Astrocyte of the hippocampus (primary cell): ENCODE measurements around the gene TIMM10B.

Experiments used
- DNase-seq: peaks from one replicate; pipeline ENCODE4 v3.0.0; 2011; ENCODE audit warnings: low read depth, low spot score

The TIMM10B gene

GRCh38 chr11:6481012-6481923 lies at the start of gene TIMM10B, which contains the start of gene ARFIP2:
Gene TIMM10B, plus strand, starts transcription at chr11:6481501. Its CDS starts 16 bp downstream, at chr11:6481517.
Gene ARFIP2, minus strand, starts transcription at chr11:6481331. Its CDS starts 910 bp downstream, at chr11:6480421.
- DNase-seq, result peak; percentile 99

GRCh38 chr11:6431861-6432260 lies 49.4 kb upstream of the TIMM10B start:
- peak; percentile 86 for DNase-seq

DNA sequence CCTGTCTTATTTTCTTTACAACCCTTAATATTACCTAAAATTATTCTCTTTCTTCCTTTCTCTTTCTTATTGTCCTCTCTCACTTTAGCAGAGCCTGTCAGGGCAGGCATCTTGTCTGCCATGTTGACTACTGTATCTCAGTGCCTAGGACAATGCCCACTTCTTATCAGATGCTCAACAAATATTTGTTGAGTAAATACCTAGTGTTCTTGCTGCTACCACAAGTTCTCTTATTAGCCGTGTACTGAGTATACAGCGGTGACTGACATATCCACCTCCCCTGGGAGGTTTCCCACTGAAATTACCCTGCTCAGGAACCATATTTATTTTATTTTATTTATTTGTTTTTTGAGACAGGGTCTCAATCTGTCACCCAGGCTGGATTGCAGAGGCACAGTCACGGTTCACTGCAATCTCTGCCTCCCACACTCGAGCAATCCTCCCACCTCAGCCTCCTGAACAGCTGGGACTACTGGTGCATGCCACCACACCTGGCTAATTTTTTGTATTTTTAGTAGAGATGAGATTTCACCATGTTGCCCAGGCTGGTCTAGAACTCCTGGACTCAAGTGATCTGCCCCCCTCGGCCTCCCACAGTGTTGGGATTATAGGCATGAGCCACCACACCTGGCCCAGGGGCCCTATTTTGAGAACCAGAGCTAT lies 47.2 kb upstream of the TIMM10B start:
- no peak for DNase-seq

DNA sequence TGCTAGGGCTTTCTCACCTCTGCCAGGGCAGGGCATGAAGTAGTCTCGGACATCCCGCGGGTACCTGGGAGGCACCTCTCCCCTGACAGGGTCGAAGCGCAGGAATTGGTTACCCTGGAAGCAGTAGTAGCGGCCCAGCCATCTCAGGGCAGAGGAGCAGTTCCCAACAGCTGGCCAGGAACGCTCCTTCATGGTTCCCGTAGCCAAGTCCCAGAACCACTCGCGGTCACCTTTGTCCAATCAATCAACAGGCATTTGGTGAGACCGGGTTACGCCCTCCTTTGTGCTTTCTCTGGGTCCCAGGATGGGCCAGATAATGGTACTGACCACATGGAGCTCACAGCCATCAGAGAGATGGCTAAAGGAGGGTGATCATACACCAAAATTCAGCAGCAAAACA lies 43.9 kb upstream of the TIMM10B start:
- DNase-seq, result no peak

- no peak for DNase-seq
Measured at GRCh38 chr11:6437993-6438392, 43.3 kb upstream of the TIMM10B start.

DNA sequence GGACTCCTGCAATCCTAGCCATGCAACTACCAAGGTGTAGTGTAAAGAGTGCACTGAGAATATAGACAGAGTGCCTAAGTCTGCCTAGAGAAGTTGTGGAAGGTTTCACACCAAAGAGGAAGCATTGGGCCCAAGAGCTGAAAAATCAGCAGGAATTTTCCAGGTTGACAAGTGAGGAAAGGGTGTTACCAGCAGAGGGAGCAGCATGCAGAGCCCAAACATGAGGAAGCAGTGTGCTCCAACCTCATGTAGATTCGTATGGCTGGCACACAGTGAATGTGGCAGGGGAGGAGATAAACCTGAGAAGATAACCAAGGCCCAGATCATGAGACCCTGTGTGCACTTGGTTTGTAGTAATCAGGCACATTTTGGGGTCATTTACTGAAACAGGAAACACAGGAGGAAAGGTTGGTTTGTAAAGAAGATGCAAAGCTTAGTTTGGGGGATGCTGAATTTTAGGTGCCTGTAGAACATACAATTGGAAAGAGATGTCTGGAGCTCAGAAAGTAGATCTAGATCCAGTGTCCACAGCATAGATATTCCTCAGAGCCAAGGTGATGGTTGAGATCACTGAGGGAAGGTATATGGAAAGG lies 42.2 kb upstream of the TIMM10B start:
- DNase-seq, result peak; percentile 54

DNA sequence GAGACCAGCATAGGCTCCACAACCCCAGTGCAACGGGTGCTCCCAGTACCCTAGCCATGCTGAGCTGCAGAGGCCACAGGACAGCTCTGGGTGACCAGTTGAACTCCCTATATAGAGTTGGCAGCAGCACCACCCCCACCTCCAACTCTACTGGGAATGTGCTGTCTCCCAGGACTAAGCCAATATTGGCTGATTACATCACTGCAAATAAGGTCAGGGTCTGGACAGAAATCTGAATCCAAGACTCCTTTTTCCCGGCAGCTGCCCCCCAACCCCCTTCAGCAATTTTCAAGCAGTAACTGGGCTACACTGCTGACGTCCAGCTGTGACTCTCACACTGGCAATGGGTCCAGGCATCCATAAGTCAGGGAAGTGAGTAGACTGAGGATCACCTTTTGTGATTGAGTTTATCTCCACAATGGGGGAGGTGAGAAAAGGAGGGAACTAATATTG lies 40.4 kb upstream of the TIMM10B start, which contains the start of gene HPX:
Gene HPX (minus strand): TSS at position 82 of the 453 bp plus-strand sequence. CDS start 24 bp downstream, at position 58.
- no peak for DNase-seq

DNA sequence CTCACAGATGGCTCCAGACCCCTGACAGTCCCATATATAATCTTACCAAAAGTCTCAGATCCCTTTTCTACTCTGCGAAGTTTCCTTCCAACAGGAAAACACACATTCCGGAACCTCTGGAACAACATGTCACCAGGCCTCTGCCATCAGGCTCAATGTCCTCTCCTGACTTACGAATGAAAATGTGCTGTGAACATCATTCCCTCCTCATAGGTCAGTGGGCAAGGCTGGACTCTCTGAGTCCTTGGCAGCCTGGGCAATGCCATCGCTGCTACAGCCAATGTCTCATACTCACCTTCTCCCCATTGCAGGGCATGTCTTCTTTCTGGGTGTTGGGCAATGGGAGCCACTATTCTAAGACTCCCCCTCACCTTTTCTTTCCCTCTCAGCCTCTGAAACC lies 38.9 kb upstream of the TIMM10B start:
- no peak for DNase-seq

DNA sequence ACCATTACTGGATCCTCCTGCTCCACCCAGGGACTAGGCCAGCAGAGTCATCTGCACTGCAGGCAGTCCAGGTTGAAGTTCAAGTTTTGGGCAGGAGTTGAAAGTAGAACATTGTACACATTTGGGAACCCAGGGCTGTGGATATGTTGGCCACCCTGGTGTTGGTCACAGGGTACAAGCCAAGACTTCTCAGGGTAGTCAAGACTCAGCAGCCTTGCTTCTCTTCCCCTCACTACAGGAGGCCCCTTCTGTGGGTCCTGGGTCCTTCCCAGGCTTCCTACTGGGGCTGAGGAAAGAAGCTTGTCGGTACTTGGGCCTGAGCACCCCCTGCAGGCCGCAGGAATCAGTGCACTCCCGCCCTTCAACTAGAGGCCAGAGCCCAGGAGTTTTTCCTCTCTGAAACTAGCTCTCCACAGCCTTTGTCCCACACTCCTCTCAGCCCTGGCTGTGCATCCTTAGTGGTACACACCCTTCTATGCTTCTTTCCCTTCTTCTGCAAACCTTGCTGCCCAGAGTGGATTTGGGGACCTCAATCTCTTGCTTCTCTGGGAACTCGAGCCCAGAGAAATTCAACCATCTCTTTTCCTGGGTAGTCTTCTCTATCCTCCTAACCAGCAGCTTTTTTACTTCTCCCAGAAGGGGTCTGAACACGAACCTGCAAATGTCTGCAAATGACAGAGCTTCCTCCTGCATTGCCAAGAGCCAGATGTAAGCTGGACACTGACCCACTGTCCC lies 37.9 kb upstream of the TIMM10B start:
- peak; percentile 73 for DNase-seq

DNA sequence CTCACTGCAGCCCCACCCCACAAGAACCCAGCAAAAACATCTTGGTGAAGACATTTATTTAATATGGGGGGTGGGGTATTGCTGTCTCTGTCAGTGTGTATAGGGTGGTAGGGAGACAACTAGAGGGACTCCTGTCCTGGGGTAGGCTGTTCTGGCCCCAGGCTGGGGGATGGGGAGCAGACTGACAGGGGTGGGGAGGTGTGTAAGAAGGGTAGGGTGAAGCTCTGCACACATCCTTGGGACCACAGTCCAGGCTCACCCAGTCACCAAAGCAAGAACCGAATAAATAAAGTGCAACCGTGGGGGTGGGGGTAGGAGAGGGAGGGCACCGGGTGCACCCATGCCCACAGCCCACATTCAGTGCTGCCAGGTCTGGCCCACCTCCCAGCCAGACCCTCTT lies 32.7 kb upstream of the TIMM10B start:
- no peak for DNase-seq

DNA sequence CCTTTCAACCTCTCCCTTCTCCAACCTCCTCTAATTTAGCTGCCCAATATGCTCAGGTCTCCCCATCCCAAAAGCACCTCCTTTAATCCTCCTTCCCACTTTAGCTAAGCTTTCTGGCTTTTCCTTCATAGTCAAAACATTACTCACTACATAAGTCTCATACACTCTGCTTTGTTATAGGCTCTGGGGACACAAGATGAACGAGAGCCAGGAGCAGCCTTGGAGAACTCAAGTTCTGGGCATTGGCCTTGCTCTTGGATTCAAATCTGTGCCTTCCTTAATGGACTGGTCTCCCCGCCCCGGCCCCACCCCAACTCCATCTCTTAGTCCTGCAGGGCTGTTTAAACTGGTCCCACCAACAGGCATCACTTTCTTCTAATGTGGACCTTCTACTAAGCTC lies 29.1 kb upstream of the TIMM10B start:
- DNase-seq, result no peak

- no peak for DNase-seq
Measured at GRCh38 chr11:6453152-6453551, 28.1 kb upstream of the TIMM10B start.

DNA sequence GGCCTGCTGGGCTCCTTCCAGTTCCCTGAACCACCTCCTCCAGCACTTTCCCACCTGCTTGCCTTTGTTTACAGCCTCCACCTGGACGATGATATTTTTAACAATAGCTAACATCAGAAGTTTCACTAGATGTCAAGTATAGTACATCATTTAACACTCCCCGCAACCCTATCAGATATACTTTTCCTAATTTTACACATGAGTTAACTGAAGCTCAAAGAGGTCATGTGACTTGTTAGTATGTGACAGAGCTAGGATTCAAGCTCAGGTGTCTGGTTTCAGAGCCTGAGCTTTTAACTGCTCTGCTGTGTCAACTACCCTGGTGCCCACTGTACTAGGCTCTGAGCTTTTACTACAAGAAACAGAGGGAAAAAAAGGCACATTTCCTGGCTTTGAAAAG lies 26.2 kb upstream of the TIMM10B start:
- no peak for DNase-seq

- no peak for DNase-seq
Measured at GRCh38 chr11:6456361-6457073, 24.8 kb upstream of the TIMM10B start.

DNA sequence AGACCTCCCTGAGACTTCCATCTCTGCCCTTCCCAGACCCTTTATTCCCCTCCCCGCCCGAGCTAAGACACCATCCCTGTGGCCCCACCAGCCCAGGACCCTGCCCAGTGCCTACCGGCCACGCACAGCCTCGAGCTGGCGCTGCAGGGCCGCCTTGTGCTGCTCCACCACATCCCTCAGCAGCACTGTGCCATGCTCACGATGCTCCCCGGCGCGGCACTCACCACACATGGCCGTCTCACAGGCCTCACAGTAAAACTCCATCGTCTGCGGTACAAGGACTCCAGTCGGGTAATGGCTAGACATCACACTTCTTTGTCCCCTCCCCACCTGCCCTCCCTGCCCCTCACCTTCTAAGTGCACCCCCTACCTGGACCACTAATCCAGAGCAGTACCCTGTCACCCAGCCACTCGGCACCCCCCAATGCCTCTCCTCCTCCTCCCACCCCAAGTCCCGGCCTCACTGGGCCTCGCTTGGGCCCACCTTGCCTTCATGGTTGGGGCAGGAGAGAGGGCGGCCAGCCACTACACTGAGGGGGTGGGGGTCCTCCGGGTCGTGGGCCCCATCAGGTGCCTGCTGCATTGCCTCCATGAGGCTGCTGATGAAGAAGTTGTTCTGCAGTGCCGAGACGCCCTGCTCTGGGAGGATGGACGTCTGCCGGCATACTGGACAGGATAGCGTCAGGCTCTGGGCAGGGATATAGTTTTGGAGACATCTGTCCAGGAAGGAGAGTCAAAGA lies 23.6 kb upstream of the TIMM10B start:
- DNase-seq, result no peak

DNA sequence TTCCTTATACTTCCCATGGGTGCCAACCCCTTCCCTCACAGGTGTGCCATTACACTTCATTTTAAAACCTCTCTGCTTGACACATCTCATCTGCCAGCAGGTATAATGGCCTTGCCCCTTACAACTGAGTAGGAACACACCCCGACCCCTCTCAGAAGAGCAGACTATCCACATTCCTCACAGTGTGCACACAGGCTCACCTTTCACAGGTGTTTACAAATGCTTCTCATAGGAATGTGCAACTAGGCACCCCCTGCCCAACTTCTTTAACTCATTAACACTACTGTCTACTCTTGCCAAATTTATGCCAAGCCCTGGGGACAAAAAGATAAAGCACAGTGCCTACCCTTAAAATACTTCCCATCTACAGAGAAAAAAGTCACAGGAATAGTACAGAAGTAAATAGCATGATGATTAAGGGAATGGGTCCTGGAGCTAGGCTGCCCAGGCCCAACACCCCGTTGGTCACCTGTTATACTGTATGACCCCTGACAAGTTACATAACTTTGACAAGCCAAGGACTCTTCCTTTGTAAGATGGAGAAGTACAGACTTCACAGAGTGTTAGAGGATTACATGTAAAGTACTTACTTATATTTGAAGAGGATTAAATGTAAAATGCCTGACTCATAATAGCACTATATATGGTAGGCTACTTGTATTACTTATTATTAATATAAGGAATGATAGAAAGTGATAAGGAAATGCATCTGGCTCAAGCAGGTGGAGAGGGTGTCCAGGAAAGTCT lies 22.8 kb upstream of the TIMM10B start:
- no peak for DNase-seq

DNA sequence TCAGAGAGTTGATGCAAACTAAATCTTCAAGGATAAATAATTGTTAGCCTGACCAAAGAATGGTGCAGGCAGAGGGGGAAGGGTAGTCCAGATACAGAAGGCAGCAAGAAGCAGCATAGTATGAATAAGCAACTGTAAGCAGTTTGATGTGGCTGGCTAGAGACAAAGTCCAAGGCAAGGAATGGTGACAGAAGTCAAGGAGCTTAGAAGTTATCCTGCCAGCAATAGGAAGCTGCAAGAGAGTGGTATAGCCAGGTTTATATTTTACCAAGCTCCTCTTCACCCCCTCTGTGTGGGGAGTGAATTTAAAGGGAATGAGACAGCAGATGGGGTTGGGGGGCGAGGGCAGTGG lies 22.2 kb upstream of the TIMM10B start:
- no peak for DNase-seq

DNA sequence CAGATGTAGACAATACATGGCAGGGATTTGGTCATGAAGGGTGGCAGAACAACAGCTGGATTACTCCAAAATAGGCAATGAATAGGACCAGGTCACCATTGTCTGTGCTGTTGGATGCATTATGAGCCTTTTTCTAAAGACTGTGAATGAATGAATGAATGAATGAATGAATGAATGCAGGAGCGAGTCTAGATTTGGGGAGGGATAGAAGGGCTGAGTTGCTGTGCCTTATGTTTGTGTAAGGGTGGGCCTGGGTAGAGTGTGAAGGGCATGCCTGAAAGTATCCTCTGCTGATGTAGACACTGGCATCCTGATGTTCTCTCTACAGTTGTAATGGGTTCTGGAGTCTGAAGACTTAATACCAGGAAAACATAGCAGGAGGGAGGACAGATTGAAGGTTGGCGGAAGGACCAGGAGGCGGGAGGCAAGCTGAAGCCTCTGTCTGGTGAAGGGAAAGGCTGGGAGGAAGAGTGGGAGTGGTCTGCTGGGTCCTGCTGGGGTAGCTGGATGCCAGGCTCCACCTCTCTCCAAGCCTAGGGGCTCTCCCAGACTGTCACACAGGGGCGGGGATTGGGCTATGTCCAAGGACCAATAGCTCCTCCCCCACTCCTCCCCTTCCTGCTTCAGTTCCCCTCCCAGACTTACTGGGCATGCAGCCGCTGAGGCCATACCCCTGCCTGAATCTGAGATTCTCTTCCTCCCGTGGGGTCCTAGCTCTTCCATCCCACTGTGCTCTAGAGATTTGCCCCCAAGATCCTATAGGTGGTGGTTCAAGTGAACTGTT lies 12.4 kb upstream of the TIMM10B start:
- DNase-seq, result peak; percentile 77

DNA sequence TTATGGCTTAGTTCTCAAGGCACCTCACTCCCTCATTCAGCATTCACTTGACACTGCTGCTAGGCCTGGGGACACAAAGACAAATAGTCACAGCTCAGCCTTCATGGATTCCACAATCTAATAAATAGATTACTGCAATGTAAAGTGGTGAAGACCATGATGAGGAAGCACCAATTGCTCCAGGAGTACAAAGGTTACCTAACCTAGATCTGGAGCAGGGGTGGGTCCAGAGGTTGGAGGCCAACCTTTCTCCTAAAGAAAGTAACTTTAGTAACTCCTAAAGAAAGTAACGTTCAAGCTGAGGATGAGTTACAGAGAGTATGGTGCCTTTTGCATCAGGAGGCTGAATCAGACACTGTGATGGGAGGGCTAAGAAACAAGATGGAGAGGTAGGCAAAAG lies 11.7 kb upstream of the TIMM10B start:
- DNase-seq, result no peak
